Measurements from ENCODE around the gene GAK. TPM values are rescaled to one million over a fixed set of nuclear protein-coding genes. Genes with fewer than 3 reads are reported as not detected.

Gene GAK
- total RNA-seq, 1 experiment from 2014 or later, result 86.6 TPM

DNA sequence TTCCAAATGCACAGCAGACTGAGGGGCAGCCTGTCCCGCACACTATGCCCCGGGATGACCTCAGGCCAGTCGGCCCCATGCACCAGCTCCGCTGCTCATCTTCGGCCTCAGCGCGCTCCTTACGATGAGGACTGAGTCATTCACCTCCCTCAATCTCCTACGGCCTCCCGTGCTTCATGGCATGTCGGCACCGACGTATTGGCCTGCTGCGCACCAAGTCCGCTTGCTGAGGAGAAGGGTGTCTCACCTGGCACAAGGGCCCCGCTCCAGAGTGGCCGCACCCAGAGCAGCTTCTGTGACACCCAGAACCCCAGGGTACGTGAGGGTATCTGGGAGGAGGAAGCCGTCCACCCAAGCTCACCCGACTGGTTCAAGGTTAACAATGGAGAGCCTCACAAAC lies 35.5 kb downstream of the GAK start:
- intact Hi-C loops (cut with micrococcal nuclease; ENCODE audit: unreplicated experiment), result no loop called here
- CTCF ChIA-PET, result interaction anchor here (0.5 kb wide), 1 partner anchor 81 kb away, joined by 3 read pairs; no protein-coding TSS in a partner anchor
- no peaks in the 10 kb centered on the region for H3K9me3 ChIP-seq (ENCODE audit: control insufficient read depth, insufficient read depth, low read depth, low read length)
- in situ Hi-C loops (cut with HindIII; ENCODE audit: low pct_unique_long_range_greater_than_20kb, low sequenced_read_pairs), result no loop called here
- BruUV-seq (replicated peaks), result TSS peak; percentile 53
- no peak for DNase-seq (ENCODE audit: low read depth, low spot score)
- TF ChIP-seq, protein P1, sequence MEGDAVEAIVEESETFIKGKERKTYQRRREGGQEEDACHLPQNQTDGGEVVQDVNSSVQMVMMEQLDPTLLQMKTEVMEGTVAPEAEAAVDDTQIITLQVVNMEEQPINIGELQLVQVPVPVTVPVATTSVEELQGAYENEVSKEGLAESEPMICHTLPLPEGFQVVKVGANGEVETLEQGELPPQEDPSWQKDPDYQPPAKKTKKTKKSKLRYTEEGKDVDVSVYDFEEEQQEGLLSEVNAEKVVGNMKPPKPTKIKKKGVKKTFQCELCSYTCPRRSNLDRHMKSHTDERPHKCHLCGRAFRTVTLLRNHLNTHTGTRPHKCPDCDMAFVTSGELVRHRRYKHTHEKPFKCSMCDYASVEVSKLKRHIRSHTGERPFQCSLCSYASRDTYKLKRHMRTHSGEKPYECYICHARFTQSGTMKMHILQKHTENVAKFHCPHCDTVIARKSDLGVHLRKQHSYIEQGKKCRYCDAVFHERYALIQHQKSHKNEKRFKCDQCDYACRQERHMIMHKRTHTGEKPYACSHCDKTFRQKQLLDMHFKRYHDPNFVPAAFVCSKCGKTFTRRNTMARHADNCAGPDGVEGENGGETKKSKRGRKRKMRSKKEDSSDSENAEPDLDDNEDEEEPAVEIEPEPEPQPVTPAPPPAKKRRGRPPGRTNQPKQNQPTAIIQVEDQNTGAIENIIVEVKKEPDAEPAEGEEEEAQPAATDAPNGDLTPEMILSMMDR (IDR thresholded peaks at IDR 0.05), result no peak
- no peak for TF ChIP-seq SIN3A (IDR thresholded peaks at IDR 0.05; ENCODE audit: borderline replicate concordance, insufficient read depth, low read depth, low read length)
- no peak for TF ChIP-seq TCF7L2 (IDR thresholded peaks at IDR 0.05; ENCODE audit: low read depth, low read length)
- TF ChIP-seq, protein P2, sequence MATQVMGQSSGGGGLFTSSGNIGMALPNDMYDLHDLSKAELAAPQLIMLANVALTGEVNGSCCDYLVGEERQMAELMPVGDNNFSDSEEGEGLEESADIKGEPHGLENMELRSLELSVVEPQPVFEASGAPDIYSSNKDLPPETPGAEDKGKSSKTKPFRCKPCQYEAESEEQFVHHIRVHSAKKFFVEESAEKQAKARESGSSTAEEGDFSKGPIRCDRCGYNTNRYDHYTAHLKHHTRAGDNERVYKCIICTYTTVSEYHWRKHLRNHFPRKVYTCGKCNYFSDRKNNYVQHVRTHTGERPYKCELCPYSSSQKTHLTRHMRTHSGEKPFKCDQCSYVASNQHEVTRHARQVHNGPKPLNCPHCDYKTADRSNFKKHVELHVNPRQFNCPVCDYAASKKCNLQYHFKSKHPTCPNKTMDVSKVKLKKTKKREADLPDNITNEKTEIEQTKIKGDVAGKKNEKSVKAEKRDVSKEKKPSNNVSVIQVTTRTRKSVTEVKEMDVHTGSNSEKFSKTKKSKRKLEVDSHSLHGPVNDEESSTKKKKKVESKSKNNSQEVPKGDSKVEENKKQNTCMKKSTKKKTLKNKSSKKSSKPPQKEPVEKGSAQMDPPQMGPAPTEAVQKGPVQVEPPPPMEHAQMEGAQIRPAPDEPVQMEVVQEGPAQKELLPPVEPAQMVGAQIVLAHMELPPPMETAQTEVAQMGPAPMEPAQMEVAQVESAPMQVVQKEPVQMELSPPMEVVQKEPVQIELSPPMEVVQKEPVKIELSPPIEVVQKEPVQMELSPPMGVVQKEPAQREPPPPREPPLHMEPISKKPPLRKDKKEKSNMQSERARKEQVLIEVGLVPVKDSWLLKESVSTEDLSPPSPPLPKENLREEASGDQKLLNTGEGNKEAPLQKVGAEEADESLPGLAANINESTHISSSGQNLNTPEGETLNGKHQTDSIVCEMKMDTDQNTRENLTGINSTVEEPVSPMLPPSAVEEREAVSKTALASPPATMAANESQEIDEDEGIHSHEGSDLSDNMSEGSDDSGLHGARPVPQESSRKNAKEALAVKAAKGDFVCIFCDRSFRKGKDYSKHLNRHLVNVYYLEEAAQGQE (IDR thresholded peaks at IDR 0.05; ENCODE audit: insufficient read depth in 1 of 2, low read depth in 2 of 2, low read length in 1 of 2), result no peak
- TF ChIP-seq POLR2AphosphoS5 (IDR thresholded peaks at IDR 0.05; ENCODE audit: low read depth, low read length), result no peak
- no peaks in the 10 kb centered on the region for H3K4me1 ChIP-seq (ENCODE audit: control insufficient read depth, insufficient read depth, low read length)
- H3K36me3 ChIP-seq (ENCODE audit: control insufficient read depth, insufficient read depth, low read length), result no peaks in the 10 kb centered on the region
- H3K27ac ChIP-seq (ENCODE audit: low read length), result no peak overlapping the region
- H3K27me3 ChIP-seq (ENCODE audit: control insufficient read depth, insufficient read depth, low read length), result no peaks in the 10 kb centered on the region
- no peak for ATAC-seq
- POLR2A ChIA-PET, result no interaction called here
- H3K4me3 ChIP-seq (ENCODE audit: low read depth in 2 of 2, low read length in 2 of 2), result no peak overlapping the region

DNA sequence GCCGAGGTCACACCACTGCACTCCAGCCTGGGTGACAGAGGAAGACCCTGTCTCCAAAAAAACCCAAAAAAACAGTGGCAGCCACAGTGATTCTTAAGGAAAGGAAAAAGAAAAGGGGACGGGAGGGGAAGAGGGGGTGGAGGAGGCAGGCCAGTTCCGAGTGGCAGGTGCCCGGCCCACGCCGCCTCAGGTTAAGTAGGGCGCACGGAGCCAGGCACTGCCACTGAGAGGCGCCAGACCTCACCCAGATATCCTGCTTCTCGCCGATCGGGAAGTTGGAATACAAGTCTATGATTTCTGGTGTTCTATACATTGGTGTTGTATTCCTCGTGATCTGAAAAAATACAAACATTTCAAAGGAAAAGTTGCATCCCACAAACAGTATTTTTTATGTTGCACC lies 35.9 kb downstream of the GAK start:
- no peak for ATAC-seq
- in situ Hi-C loops (cut with HindIII; ENCODE audit: low pct_unique_long_range_greater_than_20kb, low sequenced_read_pairs) (no loop called here), intact Hi-C loops (cut with micrococcal nuclease; ENCODE audit: unreplicated experiment) (no loop called here)
- POLR2A ChIA-PET, result no interaction called here
- H3K4me3 ChIP-seq (ENCODE audit: low read depth in 2 of 2, low read length in 2 of 2), result no peak overlapping the region
- H3K27ac ChIP-seq (ENCODE audit: low read length), result no peak overlapping the region
- TF ChIP-seq TCF7L2 (IDR thresholded peaks at IDR 0.05; ENCODE audit: low read depth, low read length) (no peak), POLR2AphosphoS5 (IDR thresholded peaks at IDR 0.05; ENCODE audit: low read depth, low read length) (no peak), SIN3A (IDR thresholded peaks at IDR 0.05; ENCODE audit: borderline replicate concordance, insufficient read depth, low read depth, low read length) (no peak)
- TF ChIP-seq, protein P1 (IDR thresholded peaks at IDR 0.05), result no peak
- TF ChIP-seq, protein P2 (IDR thresholded peaks at IDR 0.05; ENCODE audit: insufficient read depth in 1 of 2, low read depth in 2 of 2, low read length in 1 of 2), result no peak
- H3K36me3 ChIP-seq (ENCODE audit: control insufficient read depth, insufficient read depth, low read length), result no peaks in the 10 kb centered on the region
- DNase-seq (ENCODE audit: low read depth, low spot score), result no peak
- H3K27me3 ChIP-seq (ENCODE audit: control insufficient read depth, insufficient read depth, low read length), result no peaks in the 10 kb centered on the region
- H3K9me3 ChIP-seq (ENCODE audit: control insufficient read depth, insufficient read depth, low read depth, low read length), result no peaks in the 10 kb centered on the region
- CTCF ChIA-PET, result no interaction called here
- no peaks in the 10 kb centered on the region for H3K4me1 ChIP-seq (ENCODE audit: control insufficient read depth, insufficient read depth, low read length)
- no TSS peak for BruUV-seq (replicated peaks)

Measured in Panc1 (cell line).